NCI-H187 (cell line): ENCODE measurements around the gene EHD2.
"Not testable (repeated sequence)": the region's sequence is repeated elsewhere in the genome, so short reads cannot be mapped to it uniquely, and the experiment has no call there.

ENCODE experiments used
- DNase-seq, 2 experiments: peaks; one replicate each; lab custom pipeline; 2025; lab: John Stamatoyannopoulos, UW

The EHD2 gene

GRCh38 chr19:47716270-47716937, 3.2 kb downstream of the EHD2 start:
- DNase-seq = no peak

- DNase-seq = not testable (repeated sequence)
Measured at GRCh38 chr19:47718415-47719046, 5.3 kb downstream of the EHD2 start.

- no peak for DNase-seq
Measured at GRCh38 chr19:47719047-47719859, 6.0 kb downstream of the EHD2 start.

- no peak for DNase-seq
Measured at GRCh38 chr19:47720669-47721422, 7.6 kb downstream of the EHD2 start.

GRCh38 chr19:47723581-47723940, 10.3 kb downstream of the EHD2 start:
- no peak for DNase-seq

GRCh38 chr19:47725759-47726401, 12.7 kb downstream of the EHD2 start:
- DNase-seq = no peak

GRCh38 chr19:47726467-47726866, 13.2 kb downstream of the EHD2 start:
- DNase-seq = no peak

GRCh38 chr19:47728295-47728694, 15.1 kb downstream of the EHD2 start:
- DNase-seq = not testable (repeated sequence)

GRCh38 chr19:47729468-47729798, 16.2 kb downstream of the EHD2 start:
- DNase-seq = no peak

- no peak for DNase-seq
Measured at GRCh38 chr19:47729799-47730520, 16.7 kb downstream of the EHD2 start.

- no peak for DNase-seq
Measured at GRCh38 chr19:47730521-47730889, 17.3 kb downstream of the EHD2 start.

- no peak for DNase-seq
Measured at GRCh38 chr19:47730910-47731309, 17.7 kb downstream of the EHD2 start.

GRCh38 chr19:47735131-47735530, 21.9 kb downstream of the EHD2 start:
- DNase-seq = no peak

- DNase-seq = no peak
Measured at GRCh38 chr19:47740866-47741519, 27.8 kb downstream of the EHD2 start.

- no peak for DNase-seq
Measured at GRCh38 chr19:47741544-47742140, 28.4 kb downstream of the EHD2 start.

GRCh38 chr19:47742634-47743033, 29.4 kb downstream of the EHD2 start:
- DNase-seq = no peak

GRCh38 chr19:47745010-47745901, 32.0 kb downstream of the EHD2 start, which contains the start of gene NOP53:
TSS of gene NOP53 (plus strand) at chr19:47745546. CDS start at chr19:47745560, 14 bp downstream.
- peak; percentile 96 to 98 for DNase-seq

GRCh38 chr19:47746129-47746528, 32.9 kb downstream of the EHD2 start:
- DNase-seq = not testable (repeated sequence)

GRCh38 chr19:47749326-47749725, 36.1 kb downstream of the EHD2 start:
- DNase-seq = no peak
